HepG2 (cell line): ENCODE measurements around the gene AXIN2. TPM values are rescaled to one million over a fixed set of nuclear protein-coding genes. Genes with fewer than 3 reads are reported as not detected.
A peak's percentile ranks its signal among the peaks of the same experiment; 100 is the strongest.

Source experiments
- ATAC-seq: fragments of 200-7000 bp; cut with Tn5 transposase; 3 replicates; pipeline ENCODE4 v1.9.1; 2020; ENCODE audit warnings: mild to moderate bottlenecking, moderate library complexity
- BruUV-seq: library from RNA; stranded (reverse); fragments of 400-500 nt; replicated peaks from 2 replicates; lab custom pipeline; 2021; lab: Mats Ljungman, UMichigan
- CTCF ChIA-PET: fragments of 300-600 bp; formaldehyde crosslinking; extraction: SDS; loops from one replicate; lab custom pipeline; 2021; ENCODE audit warnings: low total read pairs, inconsistent platforms, low intra/inter-chr PET ratio; lab: Yijun Ruan, JAX
- POLR2A ChIA-PET: fragments of 350-600 bp; sonication (Branson Sonifier 250); formaldehyde crosslinking; loops from one replicate; lab custom pipeline; 2020; ENCODE audit warnings: antibody characterized with exemption, inconsistent platforms; lab: Yijun Ruan, JAX
- DNase-seq: peaks from one replicate; pipeline ENCODE4 v3.0.0-alpha.2; 2015; ENCODE audit warnings: low spot score
- FAIRE-seq: peaks from 3 replicates; lab custom pipeline; 2011; peaks lifted over from hg19 to GRCh38; lab: Jason Lieb, UNC
- H2AFZ ChIP-seq: one replicate; pipeline ENCODE4 v1.6.1; 2011; ENCODE audit warnings: low read length, inconsistent platforms
- H3K27ac ChIP-seq: fragments of 300-600 bp; 3 replicates; pipeline ENCODE4 v1.8.0; 2011; ENCODE audit warnings: mixed run types, mild to moderate bottlenecking, mixed read lengths, low read length, inconsistent platforms; ENCODE audit not compliant: insufficient read depth; ENCODE audit errors: extremely low read length
- H3K27me3 ChIP-seq, 2 experiments: fragments of 200-600 bp in 1 of 2; 2 replicates in 1 of 2; 3 replicates in 1 of 2; pipeline versions ENCODE4 v1.6.0 to v1.8.0; 2011; ENCODE audit warnings: low read length in 2 of 2, mild to moderate bottlenecking in 2 of 2, moderate library complexity in 2 of 2, inconsistent platforms in 1 of 2; ENCODE audit not compliant: insufficient read depth in 2 of 2, control insufficient read depth in 1 of 2
- H3K36me3 ChIP-seq, 2 experiments: fragments of 200-600 bp in 1 of 2; replicated peaks in 1 of 2; 2 replicates in 1 of 2; 3 replicates in 1 of 2; pipeline versions ENCODE4 v1.5.1 to v1.8.0; 2011; ENCODE audit warnings: low read length in 2 of 2, inconsistent platforms in 1 of 2; ENCODE audit not compliant: insufficient read depth in 2 of 2, control insufficient read depth in 1 of 2
- H3K4me1 ChIP-seq: 2 replicates; pipeline ENCODE4 v1.5.1; 2012; ENCODE audit warnings: low read length, inconsistent platforms; ENCODE audit not compliant: insufficient read depth
- H3K4me2 ChIP-seq: 2 replicates; pipeline ENCODE4 v1.6.0; 2011; ENCODE audit warnings: low read depth, low read length, inconsistent platforms
- H3K4me3 ChIP-seq, 3 experiments: fragments of 200-600 bp in 1 of 3; sonication (generic), shearing (Covaris generic) in 1 of 3; replicated peaks in 1 of 3; 2 replicates each; pipeline ENCODE4 v1.5.1; 2011 to 2016; ENCODE audit warnings: low read length in 3 of 3, inconsistent platforms in 2 of 3, low read depth in 2 of 3, mild to moderate bottlenecking in 2 of 3, control low read depth in 1 of 3, mixed read lengths in 1 of 3; ENCODE audit not compliant: insufficient read depth in 1 of 3
- H3K79me2 ChIP-seq: one replicate; pipeline ENCODE4 v1.6.1; 2011; ENCODE audit warnings: low read length, inconsistent platforms; ENCODE audit not compliant: insufficient read depth
- H3K9ac ChIP-seq: 2 replicates; pipeline ENCODE4 v1.6.0; 2011; ENCODE audit warnings: mild to moderate bottlenecking, low read depth, low read length, inconsistent platforms; ENCODE audit not compliant: insufficient read depth
- H3K9me3 ChIP-seq: 2 replicates; pipeline ENCODE4 v1.5.1; 2012; ENCODE audit warnings: mild to moderate bottlenecking, low read length
- H4K20me1 ChIP-seq: 2 replicates; pipeline ENCODE4 v1.6.0; 2011; ENCODE audit warnings: inconsistent platforms, mild to moderate bottlenecking, low read length, moderate library complexity; ENCODE audit not compliant: insufficient read depth
- HOXA5 ChIP-seq: sonication (generic); formaldehyde crosslinking; IDR thresholded peaks from 2 replicates; pipeline ENCODE4 v1.4.0; 2020; ENCODE audit warnings: missing genetic modification reagents
- NFIC ChIP-seq: IDR thresholded peaks from 2 replicates; pipeline ENCODE4 v1.6.1; 2012; ENCODE audit warnings: mild to moderate bottlenecking, low read length, inconsistent platforms
- NFYB ChIP-seq: sonication (generic); formaldehyde crosslinking; IDR thresholded peaks from 2 replicates; pipeline ENCODE4 v1.4.0; 2020; ENCODE audit warnings: missing genetic modification reagents
- SNAPC4 ChIP-seq: sonication (generic); formaldehyde crosslinking; IDR thresholded peaks from 2 replicates; pipeline ENCODE4 v1.4.0; 2020; ENCODE audit warnings: mild to moderate bottlenecking, missing genetic modification reagents
- SRY ChIP-seq: sonication (generic); formaldehyde crosslinking; IDR thresholded peaks from 2 replicates; pipeline ENCODE4 v1.8.0; 2022; ENCODE audit warnings: mild to moderate bottlenecking, missing genetic modification reagents
- ZNF432 ChIP-seq: sonication (generic); formaldehyde crosslinking; IDR thresholded peaks from 2 replicates; pipeline ENCODE4 v1.5.0; 2020; ENCODE audit warnings: missing genetic modification reagents, mild to moderate bottlenecking, borderline replicate concordance
- ZNF512B ChIP-seq: sonication (generic); formaldehyde crosslinking; IDR thresholded peaks from 2 replicates; pipeline ENCODE4 v1.5.1; 2020; ENCODE audit warnings: missing genetic modification reagents, mild to moderate bottlenecking, borderline replicate concordance
- ZNF687 ChIP-seq: sonication (generic); formaldehyde crosslinking; IDR thresholded peaks from 2 replicates; pipeline ENCODE4 v1.5.1; 2020; ENCODE audit warnings: mild to moderate bottlenecking, missing genetic modification reagents, moderate library complexity
- ZNF790 ChIP-seq: sonication (generic); formaldehyde crosslinking; IDR thresholded peaks from 2 replicates; pipeline ENCODE4 v1.8.0; 2022; ENCODE audit warnings: missing genetic modification reagents, mild to moderate bottlenecking, borderline replicate concordance
- WGBS: methylation state at CpG from one replicate; pipeline ENCODE4 v1.1.6; 2017; ENCODE audit warnings: low lambda C conversion rate; 5-methylcytosine and 5-hydroxymethylcytosine counted together
- in situ Hi-C: cut with HindIII; loops from 2 replicates; pipeline ENCODE4 v1.10.0; 2017; ENCODE audit warnings: low pct_unique_long_range_greater_than_20kb; ENCODE audit not compliant: extremely low pct_ligation_motif_present
- intact Hi-C: fragments of 100-400 bp; cut with micrococcal nuclease; formaldehyde crosslinking; loops from one replicate; pipeline ENCODE4 v1.10.0; 2022; ENCODE audit not compliant: unreplicated experiment
- polyA plus RNA-seq, 8 experiments: library from polyadenylated mRNA; depleted of rRNA in 3 of 8; stranded (reverse) in 7 of 8; unstranded in 1 of 8; fragments of >200 nt; fragmentation: Illumina TruSeq in 4 of 8; extraction: Trizol in 4 of 8; gene quantifications; 2 replicates each; pipeline versions ENCODE4 v1.2.1 to v1.2.3, GENCODE V29; 2011 to 2016; ENCODE audit warnings: low read depth in 4 of 8, missing spikeins in 1 of 8, mixed read lengths in 1 of 8; ENCODE audit not compliant: insufficient read depth in 1 of 8
- total RNA-seq, 5 experiments: library from RNA; depleted of rRNA; stranded (reverse); fragments of >200 nt; fragmentation: Illumina TruSeq; extraction: Trizol; gene quantifications; 2 replicates each; pipeline ENCODE4 v1.2.3, GENCODE V29; 2016; ENCODE audit warnings: low read depth in 1 of 5

The AXIN2 gene
- total and polyA plus RNA-seq, 2 of the 13 experiments (the other 11 are each of a cell fraction or from before 2014, with no cell fraction given) = 58.6 to 63.4 TPM

- H3K9ac ChIP-seq = no peak overlapping the region
- H3K36me3 ChIP-seq = peaks cover 29 to 31% of the 10 kb centered on the region in 2 experiments
- ATAC-seq (peak; percentile 41), FAIRE-seq (peak; percentile 30), DNase-seq (peak; percentile 82)
- no peaks in the 10 kb centered on the region; the same call in none of the 2 replicates for H4K20me1 ChIP-seq
- H3K27me3 ChIP-seq = no peaks in the 10 kb centered on the region; a peak in 1 of 5 replicates
- H3K4me3 ChIP-seq = no peak overlapping the region
- H2AFZ ChIP-seq = no peak overlapping the region
- 2% methylated on average over 9 of the region's 17 CpGs for WGBS
- CTCF ChIA-PET = interaction anchor here (1.1 to 2.3 kb wide), 6 partner anchors 100 to 432 kb away, joined by 3 to 8 read pairs (median 6); no protein-coding TSS in a partner anchor
- BruUV-seq = no TSS peak
- POLR2A ChIA-PET = interaction anchor here (0.8 to 3.1 kb wide), 7 partner anchors 8 to 398 kb away, joined by 3 to 15 read pairs (median 4); no protein-coding TSS in a partner anchor
- H3K27ac ChIP-seq = peak overlapping the region; percentile 96
- no peaks in the 10 kb centered on the region for H3K79me2 ChIP-seq
- no peaks in the 10 kb centered on the region for H3K4me1 ChIP-seq
- no peak overlapping the region for H3K4me2 ChIP-seq
- H3K9me3 ChIP-seq = no peaks in the 10 kb centered on the region
- intact Hi-C loops (loop anchor here (1.0 to 10.0 kb wide), 6 partner anchors 9 to 432 kb away; no protein-coding TSS in a partner anchor), in situ Hi-C loops (loop anchor here (5.0 kb wide), 2 partner anchors 236 to 431 kb away; no protein-coding TSS in a partner anchor)
- 0 out of 2 replicates have a peak, but pooled peaks have one; percentile 27 for TF ChIP-seq SRY
- no peak for TF ChIP-seq NFIC
- no peak for TF ChIP-seq ZNF512B (CRISPR knock-in tag)
- TF ChIP-seq ZNF790 = no peak
- no peak for TF ChIP-seq HOXA5 (CRISPR knock-in tag)
- no peak for TF ChIP-seq ZNF432 (CRISPR knock-in tag)
- no peak for TF ChIP-seq SNAPC4 (CRISPR knock-in tag)
- TF ChIP-seq ZNF687 (CRISPR knock-in tag) = peak; percentile 72
- 0 out of 2 replicates have a peak, but pooled peaks have one; percentile 13 for TF ChIP-seq NFYB (CRISPR knock-in tag)
These were observed 5.2 kb downstream of the AXIN2 start for GRCh38 chr17:65556014-65556909.
